Right lobe of liver (tissue), 4 donors: ENCODE data around the gene RASA4B.

Experiments
- CTCF ChIP-seq, 4 donors: fragments of 200-600 bp in 3 of 4; fragments of 450-650 bp in 1 of 4; IDR thresholded peaks; one replicate each; pipeline versions ENCODE4 v1.5.1 to v1.8.0; 2016 to 2022; ENCODE audit warnings: antibody characterized with exemption in 4 of 4, mild to moderate bottlenecking in 2 of 4
- POLR2A ChIP-seq: fragments of 450-650 bp; IDR thresholded peaks from one replicate; pipeline ENCODE4 v1.6.1; 2017; ENCODE audit warnings: antibody characterized with exemption, mild to moderate bottlenecking
- donor health status: DM: no; HTN: no; CAD: no.
- donor health status: DM: no; HTN: no; CAD: no.
- donor health status: DM: no; HTN: yes; CAD: no.

- TF ChIP-seq CTCF (IDR thresholded peaks at IDR 0.05) (peak in 3 of 4 donors; percentile 22 to 31 (median 23)), POLR2A (peak; percentile 87)
Measured at GRCh38 chr7:102464577-102465280, 52.8 kb downstream of the RASA4B start, which contains the start of the genes ALKBH4 and LRWD1.
